ENCODE data around the gene EP400. TPM values are rescaled to one million over a fixed set of nuclear protein-coding genes. Genes with fewer than 3 reads are reported as not detected.

The EP400 gene
- polyA plus RNA-seq, 1 donor (not counting 4 experiments of a cell fraction or from before 2014, with no cell fraction given) = 4.1 TPM

DNA sequence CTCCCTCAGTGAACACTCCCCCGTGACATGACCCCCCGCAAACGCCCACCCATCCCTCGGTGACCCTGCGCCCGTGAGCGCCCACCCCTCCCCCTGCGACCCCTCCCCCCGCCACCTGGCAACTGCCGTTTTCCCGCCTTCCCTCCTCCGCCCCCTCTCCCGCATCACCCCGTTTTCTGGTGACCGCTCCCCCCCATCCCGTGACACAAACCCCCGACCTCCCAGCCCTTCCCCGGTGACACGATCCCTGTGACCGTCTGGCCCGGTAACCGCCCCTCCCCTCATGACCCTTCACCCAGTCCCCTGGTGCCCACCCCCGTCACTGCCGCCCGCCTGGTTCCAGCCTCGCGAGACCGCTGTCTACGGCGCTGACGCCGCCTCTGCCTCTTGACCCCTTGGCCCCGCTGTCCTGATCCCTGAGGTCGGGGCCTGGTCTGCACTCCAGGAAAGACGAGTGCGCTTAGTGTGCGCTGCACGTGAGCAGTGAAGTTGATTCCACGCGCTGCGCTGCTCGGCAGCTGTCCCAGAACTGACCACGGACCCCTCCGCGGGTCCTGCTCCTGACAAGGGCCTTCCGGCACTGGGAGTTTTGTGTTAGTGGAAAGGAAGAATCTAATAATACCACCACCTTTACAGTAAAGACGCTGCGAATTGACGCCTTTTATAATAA lies 135.0 kb downstream of the EP400 start:
- peaks cover 4% of the 10 kb centered on the region for H3K79me2 ChIP-seq (ENCODE audit: control insufficient read depth, insufficient read depth, low read length)
- DNase-seq (ENCODE audit: low read depth, low spot score) (no peak), FAIRE-seq (no peak)
- H2AFZ ChIP-seq (ENCODE audit: control insufficient read depth, low read length) = peak overlapping the region; percentile 55
- H3K9me1 ChIP-seq (ENCODE audit: control insufficient read depth, extremely low read depth, insufficient read depth, low read length) = no peaks in the 10 kb centered on the region
- peak overlapping the region; percentile 60 to 95 (median 64) for H3K4me3 ChIP-seq (ENCODE audit: control insufficient read depth in 2 of 3, extremely low read depth in 1 of 3, insufficient read depth in 2 of 3, low read depth in 1 of 3, low read length in 3 of 3)
- H3K4me1 ChIP-seq (ENCODE audit: control insufficient read depth, extremely low read depth, insufficient read depth, low read length) = peaks cover 4% of the 10 kb centered on the region
- H4K20me1 ChIP-seq (ENCODE audit: control insufficient read depth, extremely low read depth, insufficient read depth, low read length) = no peaks in the 10 kb centered on the region
- peak overlapping the region; percentile 82 for H3K9ac ChIP-seq (ENCODE audit: control insufficient read depth, extremely low read depth, insufficient read depth, low read length)
- no peaks in the 10 kb centered on the region for H3K9me3 ChIP-seq (ENCODE audit: control insufficient read depth, low read depth, low read length)
- dilution Hi-C loops (cut with MboI; ENCODE audit: extremely low pct_ligation_motif_present, low sequenced_read_pairs) = no loop called here
- H3K36me3 ChIP-seq (ENCODE audit: control insufficient read depth in 2 of 2, extremely low read depth in 1 of 2, insufficient read depth in 2 of 2, low read length in 2 of 2) = peaks cover 1 to 3% of the 10 kb centered on the region in 2 experiments
- peak overlapping the region; percentile 69 for H3K4me2 ChIP-seq (ENCODE audit: control insufficient read depth, extremely low read depth, insufficient read depth, low read depth, low read length)
- H3K27me3 ChIP-seq (ENCODE audit: control insufficient read depth, extremely low read depth, insufficient read depth, low read length) = no peaks in the 10 kb centered on the region
- H3K27ac ChIP-seq (ENCODE audit: control insufficient read depth, insufficient read depth, low read length) = peak overlapping the region; percentile 65
- no peak for TF ChIP-seq EZH2 (IDR thresholded peaks at IDR 0.05; ENCODE audit: low read length)
- TF ChIP-seq, protein P1, sequence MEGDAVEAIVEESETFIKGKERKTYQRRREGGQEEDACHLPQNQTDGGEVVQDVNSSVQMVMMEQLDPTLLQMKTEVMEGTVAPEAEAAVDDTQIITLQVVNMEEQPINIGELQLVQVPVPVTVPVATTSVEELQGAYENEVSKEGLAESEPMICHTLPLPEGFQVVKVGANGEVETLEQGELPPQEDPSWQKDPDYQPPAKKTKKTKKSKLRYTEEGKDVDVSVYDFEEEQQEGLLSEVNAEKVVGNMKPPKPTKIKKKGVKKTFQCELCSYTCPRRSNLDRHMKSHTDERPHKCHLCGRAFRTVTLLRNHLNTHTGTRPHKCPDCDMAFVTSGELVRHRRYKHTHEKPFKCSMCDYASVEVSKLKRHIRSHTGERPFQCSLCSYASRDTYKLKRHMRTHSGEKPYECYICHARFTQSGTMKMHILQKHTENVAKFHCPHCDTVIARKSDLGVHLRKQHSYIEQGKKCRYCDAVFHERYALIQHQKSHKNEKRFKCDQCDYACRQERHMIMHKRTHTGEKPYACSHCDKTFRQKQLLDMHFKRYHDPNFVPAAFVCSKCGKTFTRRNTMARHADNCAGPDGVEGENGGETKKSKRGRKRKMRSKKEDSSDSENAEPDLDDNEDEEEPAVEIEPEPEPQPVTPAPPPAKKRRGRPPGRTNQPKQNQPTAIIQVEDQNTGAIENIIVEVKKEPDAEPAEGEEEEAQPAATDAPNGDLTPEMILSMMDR (optimal IDR thresholded peaks at IDR 0.05 in 1 of 3, IDR thresholded peaks at IDR 0.05 in 1 of 3, conservative IDR thresholded peaks at IDR 0.05 in 1 of 3; ENCODE audit: extremely low read depth in 1 of 3, insufficient read depth in 2 of 3, low read length in 3 of 3) = no peak

- Histone ChIP-seq H3K79me2 (ENCODE audit: control insufficient read depth, insufficient read depth, low read length) (peaks cover 5% of the 10 kb centered on the region), H4K20me1 (ENCODE audit: control insufficient read depth, extremely low read depth, insufficient read depth, low read length) (no peaks in the 10 kb centered on the region), H3K4me3 (ENCODE audit: control insufficient read depth in 2 of 3, extremely low read depth in 1 of 3, insufficient read depth in 2 of 3, low read depth in 1 of 3, low read length in 3 of 3) (peak overlapping the region; percentile 60 to 95 (median 62)), H3K9me1 (ENCODE audit: control insufficient read depth, extremely low read depth, insufficient read depth, low read length) (no peaks in the 10 kb centered on the region), H3K9me3 (ENCODE audit: control insufficient read depth, low read depth, low read length) (no peaks in the 10 kb centered on the region), H3K27me3 (ENCODE audit: control insufficient read depth, extremely low read depth, insufficient read depth, low read length) (no peaks in the 10 kb centered on the region), H3K27ac (ENCODE audit: control insufficient read depth, insufficient read depth, low read length) (peak overlapping the region; percentile 65), H3K4me1 (ENCODE audit: control insufficient read depth, extremely low read depth, insufficient read depth, low read length) (peaks cover 4% of the 10 kb centered on the region), H3K36me3 (ENCODE audit: control insufficient read depth in 2 of 2, extremely low read depth in 1 of 2, insufficient read depth in 2 of 2, low read length in 2 of 2) (peaks cover 0 to 3% of the 10 kb centered on the region in 2 experiments), H3K4me2 (ENCODE audit: control insufficient read depth, extremely low read depth, insufficient read depth, low read depth, low read length) (peak overlapping the region; percentile 69), H3K9ac (ENCODE audit: control insufficient read depth, extremely low read depth, insufficient read depth, low read length) (peak overlapping the region; percentile 68), H2AFZ (ENCODE audit: control insufficient read depth, low read length) (no peak overlapping the region)
- FAIRE-seq (no peak), DNase-seq (ENCODE audit: low read depth, low spot score) (no peak)
- dilution Hi-C loops (cut with MboI; ENCODE audit: extremely low pct_ligation_motif_present, low sequenced_read_pairs) = no loop called here
- no peak for TF ChIP-seq EZH2 (IDR thresholded peaks at IDR 0.05; ENCODE audit: low read length)
- TF ChIP-seq, protein P1 (optimal IDR thresholded peaks at IDR 0.05 in 1 of 3, IDR thresholded peaks at IDR 0.05 in 1 of 3, conservative IDR thresholded peaks at IDR 0.05 in 1 of 3; ENCODE audit: extremely low read depth in 1 of 3, insufficient read depth in 2 of 3, low read length in 3 of 3) = no peak
These were observed 135.5 kb downstream of the EP400 start for GRCh38 chr12:132085291-132085635.
